Right renal cortex interstitium (tissue), 3 donors: ENCODE data around the gene CALCA. TPM values are rescaled to one million over a fixed set of nuclear protein-coding genes. Genes with fewer than 3 reads are reported as not detected.

ENCODE experiments used
- DNase-seq, 3 donors: peaks; one replicate each; pipeline ENCODE4 v3.0.0-alpha.2; 2013; ENCODE audit warnings: low read depth in 3 of 3, low spot score in 2 of 3
- polyA plus RNA-seq, 3 donors: library from polyadenylated mRNA; unstranded; fragments of 120-200 nt; gene quantifications; one replicate each; pipeline ENCODE4 v1.2.1, GENCODE V29; 2013; ENCODE audit not compliant: insufficient read length in 3 of 3

CALCA gene
- polyA plus RNA-seq, 3 donors = 9.7 to 14.4 (median 11.1) TPM

DNA sequence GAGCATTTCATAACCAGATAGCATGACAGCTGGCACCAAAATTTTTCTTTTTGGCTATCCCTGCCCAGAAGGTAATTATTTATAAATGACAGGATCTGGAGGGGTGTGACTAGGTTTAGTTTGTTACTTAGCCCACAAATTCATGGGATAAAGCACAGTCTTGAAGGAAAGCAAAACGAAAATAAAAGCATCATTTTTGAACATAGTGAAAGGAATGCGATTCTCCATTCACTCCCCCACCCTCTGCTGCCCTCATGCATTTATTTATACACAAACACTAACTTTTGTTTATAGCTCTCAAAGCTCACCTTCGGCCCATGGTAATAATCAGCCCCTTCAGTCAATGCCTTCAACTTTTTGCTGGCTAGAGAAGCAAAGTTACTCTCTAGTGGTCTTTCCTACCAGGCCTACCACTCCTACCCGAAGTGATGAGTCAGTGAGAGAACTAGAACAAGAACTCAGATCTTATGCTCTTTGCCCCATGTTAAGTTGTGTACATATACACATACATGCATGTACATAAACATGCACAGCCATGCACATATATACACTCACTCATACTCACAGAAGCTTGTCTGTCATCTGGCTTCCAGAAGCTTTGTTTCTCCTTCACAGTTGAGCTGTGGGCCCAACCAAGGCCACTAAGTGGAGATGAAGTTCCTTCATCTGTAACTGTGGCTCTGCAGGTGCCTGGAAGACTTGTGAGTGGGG is 22.6 kb downstream of the CALCA start:
- DNase-seq = no peak

- peak in 1 of 3 donors; percentile 7 for DNase-seq
Observed at GRCh38 chr11:14942745-14943144, 29.4 kb downstream of the CALCA start.

DNA sequence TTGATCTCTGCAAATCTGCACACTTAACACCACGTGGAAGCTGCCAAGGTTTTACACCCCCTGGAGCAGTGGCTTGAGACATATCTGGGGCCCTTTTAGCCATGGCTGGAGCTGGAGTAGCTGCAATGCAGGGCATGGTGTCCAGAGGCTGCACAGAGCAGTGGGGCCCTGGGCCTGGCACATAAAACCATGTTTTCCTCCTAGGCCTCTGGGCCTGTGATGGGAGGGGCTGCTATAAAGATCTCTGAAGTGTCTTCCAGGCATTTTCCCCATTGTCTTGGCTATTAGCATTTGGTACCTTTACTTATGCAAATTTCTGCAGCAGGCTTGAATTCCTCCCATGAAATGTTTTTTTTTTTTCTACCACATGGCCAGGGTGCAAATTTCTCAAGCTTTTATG is 33.2 kb downstream of the CALCA start:
- no peak for DNase-seq

- DNase-seq = no peak
Observed at GRCh38 chr11:14934641-14935351, 37.4 kb downstream of the CALCA start.

- no peak for DNase-seq
Observed at GRCh38 chr11:14932447-14932846, 39.7 kb downstream of the CALCA start.

DNA sequence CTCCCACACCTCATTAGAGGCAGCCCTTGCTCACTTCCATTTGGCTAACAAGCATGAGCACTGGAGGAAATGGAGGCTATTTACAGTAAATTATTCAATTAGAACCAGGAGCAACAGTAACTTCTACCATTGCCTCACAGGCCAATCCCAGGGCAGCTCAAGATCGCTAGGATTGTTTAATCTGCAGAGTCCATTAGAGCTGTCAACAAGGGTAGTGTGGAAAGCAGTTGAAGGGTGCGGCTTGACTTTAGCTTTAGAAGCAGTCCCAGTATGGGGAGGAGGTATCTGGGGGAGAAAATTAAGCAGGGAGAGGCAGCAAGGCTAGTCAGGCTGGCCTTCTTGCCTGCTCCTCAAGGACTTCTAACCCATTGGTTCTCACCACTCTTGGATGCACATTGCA is 41.8 kb downstream of the CALCA start:
- no peak for DNase-seq

- no peak for DNase-seq
Observed at GRCh38 chr11:14927146-14927545, 45.0 kb downstream of the CALCA start.

DNA sequence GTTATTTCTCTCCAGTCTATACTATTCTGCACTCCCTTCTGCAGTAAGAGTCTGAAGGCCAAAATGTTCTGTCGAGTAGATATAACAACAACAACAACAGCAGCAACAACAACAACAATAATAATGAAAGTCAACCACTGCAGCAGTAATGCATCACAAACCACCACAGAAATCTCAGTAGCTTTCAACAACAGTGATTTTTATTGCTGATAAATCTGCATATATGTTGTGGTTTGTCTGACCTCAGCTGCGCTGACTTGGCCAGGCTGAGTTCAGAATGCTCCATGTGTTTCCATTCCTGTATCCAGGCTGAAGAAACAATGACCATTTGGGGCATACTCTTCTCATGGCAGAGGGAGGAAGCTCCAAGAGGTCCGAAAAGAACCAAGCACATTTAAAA is 47.8 kb downstream of the CALCA start:
- DNase-seq = no peak

Other genes with a start within 250 kb of the CALCA start
- 10 to 100 TPM; 20.1 to 28.6 (median 24.3) TPM for gene CYP2R1, start 80.1 kb downstream of the CALCA start, polyA plus RNA-seq
- gene CALCB, start 101.2 kb upstream of the CALCA start, polyA plus RNA-seq = 1 to 10 TPM; 2.7 to 3.4 (median 2.8) TPM
- under 1 TPM; 0.67 to 0.86 (median 0.71) TPM for gene INSC, start 142.6 kb upstream of the CALCA start, polyA plus RNA-seq